Posterior vena cava (tissue), 2 donors: Measurements from ENCODE around the gene TMEM184B. TPM values are rescaled to one million over a fixed set of nuclear protein-coding genes. Genes with fewer than 3 reads are reported as not detected.
"Not testable (repeated sequence)": the region's sequence is repeated elsewhere in the genome, so short reads cannot be mapped to it uniquely, and the experiment has no call there.

Experiments
- DNase-seq: peaks from one replicate; pipeline ENCODE4 v3.0.0-alpha.2; 2020; ENCODE audit warnings: low spot score
- intact Hi-C, 2 donors: fragments of 100-400 bp; cut with DNase I; formaldehyde crosslinking; loops; one replicate each; pipeline versions ENCODE4 v1.14.1 to v1.14.2; 2022 to 2023
- total RNA-seq, 2 donors: library from RNA; stranded (reverse); fragmentation: NEBNext Ultra II Directional; extraction: Animal tissue kit (Norgen Biotek cat#: 25700); gene quantifications; one replicate each; pipeline ENCODE4 v1.2.1, GENCODE V29; 2021
- donor health status: DM: yes; HTN: yes; CAD: no.
- donor health status: DM: yes; HTN: yes; CAD: no.

Gene TMEM184B
- total RNA-seq, 2 donors from 2014 or later: 42.9 to 49.7 TPM

- intact Hi-C loops: loop anchor here in 1 of 2 donors (5.0 to 10.0 kb wide), 2 partner anchors 90 to 113 kb away; partner anchors contain the start of genes BAIAP2L2 and CSNK1E
- peak; percentile 99 for DNase-seq
These were observed 70.9 kb downstream of the TMEM184B start, which contains the start of gene MAFF for GRCh38 chr22:38201711-38202436. TSS of gene MAFF (plus strand) at chr22:38201994. CDS start at chr22:38213854, 11,860 bp downstream.

GRCh38 chr22:38201371-38201710 is 71.5 kb downstream of the TMEM184B start:
- intact Hi-C loops: loop anchor here in 1 of 2 donors (5.0 to 10.0 kb wide), 2 partner anchors 89 to 113 kb away; partner anchors contain the start of genes BAIAP2L2 and CSNK1E
- DNase-seq: no peak

- DNase-seq: no peak
- intact Hi-C loops: loop anchor here in 1 of 2 donors (5.0 to 10.0 kb wide), 2 partner anchors 88 to 115 kb away; partner anchors contain the start of genes BAIAP2L2 and CSNK1E
These were observed 72.8 kb downstream of the TMEM184B start for GRCh38 chr22:38199826-38200559.

- DNase-seq: peak; percentile 88
These were observed 75.9 kb downstream of the TMEM184B start for GRCh38 chr22:38196791-38197419.

GRCh38 chr22:38193580-38193979 is 79.2 kb downstream of the TMEM184B start:
- intact Hi-C loops: no loop called here
- DNase-seq: peak; percentile 87

More at GRCh38 chr22:38196791-38197419, 75.9 kb downstream of the TMEM184B start:
- intact Hi-C loops: no loop called here

- DNase-seq: no peak
- intact Hi-C loops: no loop called here
These were observed 80.3 kb downstream of the TMEM184B start for GRCh38 chr22:38192475-38192863.

- no peak for DNase-seq
- intact Hi-C loops: no loop called here
These were observed 80.9 kb downstream of the TMEM184B start for GRCh38 chr22:38191731-38192474.

GRCh38 chr22:38191055-38191454 is 81.8 kb downstream of the TMEM184B start:
- intact Hi-C loops: no loop called here
- no peak for DNase-seq

- intact Hi-C loops: no loop called here
- peak; percentile 47 for DNase-seq
These were observed 82.2 kb downstream of the TMEM184B start for GRCh38 chr22:38190581-38190980.

- no peak for DNase-seq
- intact Hi-C loops: no loop called here
These were observed 83.7 kb downstream of the TMEM184B start for GRCh38 chr22:38189104-38189503.

- intact Hi-C loops: no loop called here
- no peak for DNase-seq
These were observed 85.2 kb downstream of the TMEM184B start for GRCh38 chr22:38187413-38188212.

- DNase-seq: no peak
- intact Hi-C loops: no loop called here
These were observed 86.4 kb downstream of the TMEM184B start for GRCh38 chr22:38186429-38186828.

- no peak for DNase-seq
- intact Hi-C loops: no loop called here
These were observed 88.0 kb downstream of the TMEM184B start for GRCh38 chr22:38184788-38185187.

GRCh38 chr22:38181453-38182200 is 91.2 kb downstream of the TMEM184B start, which contains the start of gene PLA2G6:
TSS of gene PLA2G6 (minus strand) at chr22:38181830. CDS start at chr22:38169426, 12,404 bp downstream.
- peak; percentile 100 for DNase-seq
- intact Hi-C loops: no loop called here

- intact Hi-C loops: no loop called here
- DNase-seq: no peak
These were observed 91.9 kb downstream of the TMEM184B start for GRCh38 chr22:38180841-38181452.

GRCh38 chr22:38178605-38178937 is 94.2 kb downstream of the TMEM184B start:
- DNase-seq, intact Hi-C loops: not testable (repeated sequence)

- DNase-seq: peak; percentile 47
- intact Hi-C loops: no loop called here
These were observed 94.7 kb downstream of the TMEM184B start for GRCh38 chr22:38177926-38178604.
